Karpas-422 (cell line): ENCODE measurements around the gene NPIPA1. TPM values are rescaled to one million over a fixed set of nuclear protein-coding genes. Genes with fewer than 3 reads are reported as not detected.
"Not testable (repeated sequence)": the region's sequence is repeated elsewhere in the genome, so short reads cannot be mapped to it uniquely, and the experiment has no call there.

Experiments used
- DNase-seq: peaks from one replicate; pipeline ENCODE4 v3.0.0-alpha.2; 2015
- H2AFZ ChIP-seq: fragments of 200-600 bp; sonication (generic); 2 replicates; pipeline ENCODE4 v1.6.1; 2014; ENCODE audit warnings: antibody characterized with exemption, low read length, mixed read lengths
- H3K27ac ChIP-seq: fragments of 200-600 bp; sonication (generic); 2 replicates; pipeline ENCODE4 v1.5.1; 2014; ENCODE audit warnings: mild to moderate bottlenecking, low read length, moderate library complexity
- H3K27me3 ChIP-seq: fragments of 200-600 bp; sonication (generic); 2 replicates; pipeline ENCODE4 v1.6.1; 2014; ENCODE audit warnings: low read length, mixed read lengths
- H3K36me3 ChIP-seq: fragments of 200-600 bp; sonication (generic); 2 replicates; pipeline ENCODE4 v1.6.1; 2014; ENCODE audit warnings: low read length, mixed read lengths; ENCODE audit not compliant: insufficient read depth
- H3K4me1 ChIP-seq: fragments of 200-600 bp; sonication (generic); 2 replicates; pipeline ENCODE4 v1.6.1; 2014; ENCODE audit warnings: mild to moderate bottlenecking, low read length, mixed read lengths
- H3K4me2 ChIP-seq: fragments of 200-600 bp; sonication (generic); 2 replicates; pipeline ENCODE4 v1.6.1; 2014; ENCODE audit warnings: low read length, low read depth, mild to moderate bottlenecking; ENCODE audit not compliant: poor library complexity, severe bottlenecking
- H3K4me3 ChIP-seq: fragments of 200-600 bp; sonication (generic); 2 replicates; pipeline ENCODE4 v1.5.1; 2014; ENCODE audit warnings: mild to moderate bottlenecking, antibody characterized with exemption, low read length, mixed read lengths
- H3K79me2 ChIP-seq: fragments of 200-600 bp; sonication (generic); 2 replicates; pipeline ENCODE4 v1.6.1; 2014; ENCODE audit warnings: mild to moderate bottlenecking, low read length, mixed read lengths
- H3K9ac ChIP-seq: fragments of 200-600 bp; sonication (generic); 2 replicates; pipeline ENCODE4 v1.6.0; 2014; ENCODE audit warnings: low read length
- H3K9me2 ChIP-seq: fragments of 200-600 bp; sonication (generic), shearing (Covaris generic); replicated peaks from 2 replicates; pipeline ENCODE4 v1.6.0; 2014; ENCODE audit warnings: mild to moderate bottlenecking, low read length, moderate library complexity; ENCODE audit not compliant: insufficient read depth
- H3K9me3 ChIP-seq: fragments of 300-700, 200-600 bp; sonication (generic); 2 replicates; pipeline ENCODE4 v1.6.1; 2014; ENCODE audit warnings: low read length, mixed read lengths
- H4K20me1 ChIP-seq: fragments of 200-600 bp; sonication (generic); 2 replicates; pipeline ENCODE4 v1.6.1; 2014; ENCODE audit warnings: mild to moderate bottlenecking, antibody characterized with exemption, low read length, low read depth; ENCODE audit not compliant: insufficient read depth
- total RNA-seq: library from RNA; depleted of rRNA; stranded (reverse); fragments of >200 nt; shearing (Covaris generic); gene quantifications from 2 replicates; pipeline ENCODE4 v1.2.3, GENCODE V29; 2014; ENCODE audit warnings: low replicate concordance

The NPIPA1 gene
- total RNA-seq, 1 experiment from 2014 or later = 74.1 TPM

GRCh38 chr16:14910833-14911629 is 26.2 kb upstream of the NPIPA1 start:
- not testable (repeated sequence) for H3K4me1 ChIP-seq, H4K20me1 ChIP-seq, H3K9ac ChIP-seq, H3K4me3 ChIP-seq, H3K9me3 ChIP-seq, H3K4me2 ChIP-seq, H3K27me3 ChIP-seq, H3K36me3 ChIP-seq, H3K79me2 ChIP-seq, H3K27ac ChIP-seq, DNase-seq, H2AFZ ChIP-seq, H3K9me2 ChIP-seq

- H2AFZ ChIP-seq, DNase-seq, H4K20me1 ChIP-seq, H3K9me3 ChIP-seq, H3K27me3 ChIP-seq, H3K4me2 ChIP-seq, H3K79me2 ChIP-seq, H3K4me1 ChIP-seq, H3K27ac ChIP-seq, H3K4me3 ChIP-seq, H3K9me2 ChIP-seq, H3K36me3 ChIP-seq: not testable (repeated sequence)
- peak overlapping the region; percentile 44; the same call in 1 of the 2 replicates for H3K9ac ChIP-seq
Observed at GRCh38 chr16:14911954-14912353, 25.3 kb upstream of the NPIPA1 start.

- not testable (repeated sequence) for H4K20me1 ChIP-seq, H3K27ac ChIP-seq, H3K4me1 ChIP-seq, H3K79me2 ChIP-seq, H3K36me3 ChIP-seq, H3K9me2 ChIP-seq, H3K27me3 ChIP-seq, DNase-seq, H3K4me2 ChIP-seq, H3K9me3 ChIP-seq, H2AFZ ChIP-seq, H3K4me3 ChIP-seq, H3K9ac ChIP-seq
Observed at GRCh38 chr16:14912588-14912987, 24.7 kb upstream of the NPIPA1 start.

- not testable (repeated sequence) for H3K9me2 ChIP-seq, H3K79me2 ChIP-seq, H3K27me3 ChIP-seq, H3K9me3 ChIP-seq, H3K4me1 ChIP-seq, DNase-seq, H3K27ac ChIP-seq, H3K4me2 ChIP-seq, H4K20me1 ChIP-seq, H3K9ac ChIP-seq, H3K36me3 ChIP-seq, H2AFZ ChIP-seq, H3K4me3 ChIP-seq
Observed at GRCh38 chr16:14918504-14918903, 18.7 kb upstream of the NPIPA1 start.

- H2AFZ ChIP-seq, H3K4me2 ChIP-seq, DNase-seq, H3K27ac ChIP-seq, H3K9me2 ChIP-seq, H3K4me1 ChIP-seq, H3K4me3 ChIP-seq, H3K27me3 ChIP-seq, H3K79me2 ChIP-seq, H3K9ac ChIP-seq, H3K36me3 ChIP-seq, H3K9me3 ChIP-seq, H4K20me1 ChIP-seq: not testable (repeated sequence)
Observed at GRCh38 chr16:14919837-14920600, 17.2 kb upstream of the NPIPA1 start.

- not testable (repeated sequence) for H3K9ac ChIP-seq, H3K4me1 ChIP-seq, H4K20me1 ChIP-seq, DNase-seq, H3K9me3 ChIP-seq, H3K27ac ChIP-seq, H3K27me3 ChIP-seq, H3K79me2 ChIP-seq, H3K9me2 ChIP-seq, H3K4me3 ChIP-seq, H3K36me3 ChIP-seq, H2AFZ ChIP-seq, H3K4me2 ChIP-seq
Observed at GRCh38 chr16:14922285-14922684, 15.0 kb upstream of the NPIPA1 start.

- not testable (repeated sequence) for H2AFZ ChIP-seq, H3K4me3 ChIP-seq
Observed at GRCh38 chr16:14922968-14923367, 14.3 kb upstream of the NPIPA1 start.

GRCh38 chr16:14923394-14924088 is 13.7 kb upstream of the NPIPA1 start:
- peak; percentile 34 for DNase-seq
- H3K4me1 ChIP-seq, H3K27ac ChIP-seq, H2AFZ ChIP-seq, H3K36me3 ChIP-seq, H3K79me2 ChIP-seq, H4K20me1 ChIP-seq, H3K9ac ChIP-seq, H3K9me2 ChIP-seq, H3K4me3 ChIP-seq, H3K4me2 ChIP-seq, H3K9me3 ChIP-seq, H3K27me3 ChIP-seq: not testable (repeated sequence)

More at GRCh38 chr16:14922968-14923367, 14.3 kb upstream of the NPIPA1 start:
- H3K36me3 ChIP-seq, H3K4me1 ChIP-seq, DNase-seq, H3K9me3 ChIP-seq, H3K27ac ChIP-seq, H3K27me3 ChIP-seq, H4K20me1 ChIP-seq, H3K9me2 ChIP-seq, H3K4me2 ChIP-seq, H3K79me2 ChIP-seq, H3K9ac ChIP-seq: not testable (repeated sequence)
